Stimulated activated CD8-positive, alpha-beta memory T cell treated with anti-CD3 and anti-CD28 coated beads, Interleukin-2, amount 100 ng/mL, for 1 hour (primary cell): ENCODE data around the gene NCL.

Experiments used
- DNase-seq, 2 donors: peaks; one replicate each; pipeline ENCODE4 v3.0.0-alpha.2; 2020; ENCODE audit warnings: low read depth in 2 of 2

Gene NCL, protein sequence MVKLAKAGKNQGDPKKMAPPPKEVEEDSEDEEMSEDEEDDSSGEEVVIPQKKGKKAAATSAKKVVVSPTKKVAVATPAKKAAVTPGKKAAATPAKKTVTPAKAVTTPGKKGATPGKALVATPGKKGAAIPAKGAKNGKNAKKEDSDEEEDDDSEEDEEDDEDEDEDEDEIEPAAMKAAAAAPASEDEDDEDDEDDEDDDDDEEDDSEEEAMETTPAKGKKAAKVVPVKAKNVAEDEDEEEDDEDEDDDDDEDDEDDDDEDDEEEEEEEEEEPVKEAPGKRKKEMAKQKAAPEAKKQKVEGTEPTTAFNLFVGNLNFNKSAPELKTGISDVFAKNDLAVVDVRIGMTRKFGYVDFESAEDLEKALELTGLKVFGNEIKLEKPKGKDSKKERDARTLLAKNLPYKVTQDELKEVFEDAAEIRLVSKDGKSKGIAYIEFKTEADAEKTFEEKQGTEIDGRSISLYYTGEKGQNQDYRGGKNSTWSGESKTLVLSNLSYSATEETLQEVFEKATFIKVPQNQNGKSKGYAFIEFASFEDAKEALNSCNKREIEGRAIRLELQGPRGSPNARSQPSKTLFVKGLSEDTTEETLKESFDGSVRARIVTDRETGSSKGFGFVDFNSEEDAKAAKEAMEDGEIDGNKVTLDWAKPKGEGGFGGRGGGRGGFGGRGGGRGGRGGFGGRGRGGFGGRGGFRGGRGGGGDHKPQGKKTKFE

DNA sequence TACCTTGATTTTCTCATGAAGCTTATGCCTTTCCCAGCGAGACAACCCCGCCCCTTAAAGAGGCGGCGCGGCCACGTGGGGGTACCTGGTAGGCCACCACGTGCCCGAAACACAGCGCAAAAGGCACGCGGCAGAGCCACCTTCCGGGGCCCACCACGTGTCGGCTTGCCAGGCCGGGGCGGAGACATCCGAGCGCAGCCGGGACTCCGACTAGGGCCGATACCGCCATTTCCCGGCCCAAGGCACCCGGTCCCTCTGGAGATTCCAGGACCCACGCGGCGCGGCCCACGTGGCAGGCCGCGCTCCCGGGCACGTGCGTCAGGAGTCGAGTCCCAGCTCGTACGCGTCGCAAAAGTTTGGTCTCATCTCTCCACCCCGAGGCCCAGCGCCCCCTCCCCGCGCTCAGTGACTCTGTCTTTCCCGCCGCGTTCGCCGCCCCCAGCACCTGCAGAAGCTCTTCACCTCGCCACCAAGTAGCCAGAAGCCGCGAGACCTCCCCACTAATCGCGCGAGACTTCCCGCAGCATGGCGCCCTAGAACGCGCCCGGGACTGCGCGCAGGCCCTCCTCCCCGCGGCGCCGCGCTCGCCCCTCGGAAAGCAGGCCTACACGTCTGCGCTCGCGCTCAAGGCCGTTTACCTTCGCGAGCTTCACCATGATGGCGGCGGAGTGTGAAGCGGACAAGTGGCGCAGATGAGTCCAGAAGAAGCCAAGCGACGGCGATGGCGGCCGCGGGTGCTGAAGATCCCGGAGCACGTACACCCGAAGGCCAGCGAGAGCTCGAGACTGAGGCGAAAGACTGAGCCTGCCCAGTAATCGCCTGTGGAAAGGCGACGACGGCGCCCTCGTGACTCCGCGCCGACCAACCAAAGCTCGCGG, at the start of gene NCL:
TSS of gene NCL (minus strand) at position 787 of the 878 bp plus-strand sequence. CDS start at position 656, 131 bp downstream.
- peak; percentile 57 to 71 for DNase-seq

- DNase-seq: no peak
Measured at GRCh38 chr2:231513746-231514224, 49.5 kb upstream of the NCL start.

GRCh38 chr2:231512222-231512621, 47.9 kb upstream of the NCL start:
- no peak for DNase-seq

- DNase-seq: no peak
Measured at GRCh38 chr2:231503766-231504165, 39.5 kb upstream of the NCL start.

GRCh38 chr2:231502596-231502995, 38.3 kb upstream of the NCL start:
- no peak for DNase-seq

- no peak for DNase-seq
Measured at GRCh38 chr2:231497651-231498050, 33.4 kb upstream of the NCL start.

GRCh38 chr2:231494669-231495068, 30.4 kb upstream of the NCL start:
- no peak for DNase-seq

GRCh38 chr2:231490801-231491200, 26.5 kb upstream of the NCL start:
- DNase-seq: no peak

DNA sequence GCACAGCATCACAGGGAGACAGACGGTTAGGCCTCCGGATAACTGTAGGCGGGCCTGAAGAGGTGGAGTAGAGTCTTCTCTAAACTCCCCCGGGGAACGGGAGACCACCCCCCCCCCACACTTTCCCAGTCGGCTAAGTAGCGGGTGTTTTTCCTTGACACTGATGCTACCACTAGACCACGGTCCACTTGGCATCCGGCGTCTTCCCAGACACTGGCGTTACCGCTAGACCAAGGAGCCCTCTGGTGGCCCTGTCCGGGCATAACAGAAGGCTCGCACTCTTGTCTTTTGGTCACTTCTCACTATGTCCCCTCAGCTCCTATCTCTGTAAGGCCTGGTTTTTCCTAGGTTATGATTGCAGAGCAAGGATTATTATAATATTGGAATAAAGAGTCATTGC, 25.7 kb upstream of the NCL start:
- DNase-seq: no peak

- DNase-seq: no peak
Measured at GRCh38 chr2:231488331-231488730, 24.0 kb upstream of the NCL start.

DNA sequence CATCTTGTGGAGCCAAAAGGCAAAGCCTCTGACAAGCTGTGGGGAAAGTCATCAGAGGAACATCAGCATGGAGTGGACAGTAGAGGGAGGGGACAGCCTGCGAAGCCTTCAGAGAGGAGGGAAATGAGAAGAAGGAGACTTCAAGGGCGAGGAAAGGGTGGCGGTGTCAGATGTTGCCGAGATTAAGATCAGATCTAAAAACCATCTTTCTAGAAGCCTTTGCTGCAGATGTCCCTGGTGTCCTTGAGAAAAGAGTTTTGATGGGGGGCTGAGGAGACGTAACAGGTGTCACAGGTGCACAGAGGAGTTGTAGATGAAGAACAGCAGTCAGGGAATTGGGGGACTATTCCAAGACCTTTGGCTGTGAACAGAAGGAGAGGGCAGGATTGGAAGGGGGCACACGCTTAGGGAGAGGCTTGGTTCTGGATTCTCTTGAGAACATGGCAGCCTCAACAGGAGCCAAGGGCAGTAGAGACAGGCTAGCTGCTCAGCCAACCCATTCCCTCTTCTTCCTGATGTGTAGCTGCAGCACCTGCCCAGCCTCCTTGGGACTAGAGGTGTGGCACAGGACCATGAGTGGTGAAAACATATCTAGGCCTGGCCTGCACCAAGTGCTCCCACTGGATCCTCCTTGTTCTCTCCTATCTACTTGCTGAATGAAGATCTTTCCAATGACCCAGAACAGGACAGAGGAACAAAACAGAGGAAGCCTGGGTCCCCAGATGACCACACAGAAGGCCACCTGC, 22.7 kb upstream of the NCL start:
- no peak for DNase-seq

- DNase-seq: no peak
Measured at GRCh38 chr2:231483398-231484329, 19.4 kb upstream of the NCL start.

GRCh38 chr2:231482806-231483391, 18.6 kb upstream of the NCL start:
- DNase-seq: peak; percentile 46 to 50

DNA sequence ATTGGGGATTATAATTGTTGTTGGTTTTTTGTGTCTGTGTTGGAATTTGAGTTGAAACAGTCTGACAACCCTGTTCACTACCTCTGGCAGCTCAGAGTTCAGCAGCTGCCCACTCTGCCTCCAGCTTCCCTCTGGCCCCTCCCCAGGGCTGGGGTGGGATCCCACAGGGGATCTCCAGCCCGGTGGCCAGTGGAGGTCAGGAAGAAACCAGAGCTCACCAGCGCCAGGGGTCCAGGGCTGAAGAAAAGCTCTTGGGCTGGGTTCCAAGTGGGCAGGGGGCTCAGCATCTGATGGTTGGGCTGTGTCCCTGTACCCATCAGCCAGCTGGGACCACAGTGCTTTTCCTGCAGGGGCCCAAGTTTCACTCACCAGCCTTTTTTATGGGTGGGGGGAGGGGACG, 16.5 kb upstream of the NCL start:
- no peak for DNase-seq

- no peak for DNase-seq
Measured at GRCh38 chr2:231479455-231479854, 15.2 kb upstream of the NCL start.

- no peak for DNase-seq
Measured at GRCh38 chr2:231476920-231477319, 12.6 kb upstream of the NCL start.

GRCh38 chr2:231475965-231476364, 11.7 kb upstream of the NCL start:
- DNase-seq: no peak

DNA sequence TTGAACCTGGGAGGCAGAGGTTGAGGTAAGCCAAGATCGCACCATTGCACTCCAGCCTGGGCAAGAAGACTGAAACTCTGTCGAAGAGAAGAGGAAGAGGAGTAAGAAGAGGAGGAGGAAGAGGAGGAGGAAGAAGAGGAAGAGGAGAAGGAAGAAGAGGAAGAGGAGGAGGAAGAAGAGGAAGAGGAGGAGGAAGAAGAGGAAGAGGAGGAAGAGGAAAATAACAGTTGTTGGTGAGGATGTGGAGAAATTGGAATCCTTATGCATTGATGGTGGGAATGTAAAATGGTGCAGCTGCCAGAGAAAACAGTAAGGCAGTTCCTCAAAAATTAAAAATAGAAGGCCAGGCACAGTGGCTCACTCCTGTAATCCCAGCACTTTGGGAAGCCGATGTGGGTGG, 8.5 kb upstream of the NCL start:
- DNase-seq: no peak

GRCh38 chr2:231470246-231470900, 6.1 kb upstream of the NCL start:
- no peak for DNase-seq
